ENCODE data around the gene BAZ1A. TPM values are rescaled to one million over a fixed set of nuclear protein-coding genes. Genes with fewer than 3 reads are reported as not detected.

The BAZ1A gene
- total RNA-seq, 1 experiment from 2014 or later = 27.2 TPM

GRCh38 chr14:34835312-34835711, 39.8 kb downstream of the BAZ1A start:
- in situ Hi-C loops (cut with HindIII; ENCODE audit: low pct_unique_long_range_greater_than_20kb, low sequenced_read_pairs) (no loop called here), intact Hi-C loops (cut with micrococcal nuclease; ENCODE audit: unreplicated experiment) (no loop called here)
- Histone ChIP-seq H3K36me3 (ENCODE audit: control insufficient read depth, insufficient read depth, low read length) (no peaks in the 10 kb centered on the region), H3K9me3 (ENCODE audit: control insufficient read depth, insufficient read depth, low read depth, low read length) (no peaks in the 10 kb centered on the region), H3K4me3 (ENCODE audit: low read depth in 2 of 2, low read length in 2 of 2) (no peak overlapping the region), H3K27me3 (ENCODE audit: control insufficient read depth, insufficient read depth, low read length) (no peaks in the 10 kb centered on the region), H3K4me1 (ENCODE audit: control insufficient read depth, insufficient read depth, low read length) (peaks cover 6% of the 10 kb centered on the region; the same call in 1 of the 2 replicates), H3K27ac (ENCODE audit: low read length) (no peak overlapping the region)
- ATAC-seq (no peak), DNase-seq (ENCODE audit: low read depth, low spot score) (no peak)
- BruUV-seq (replicated peaks) = no TSS peak
- TF ChIP-seq POLR2AphosphoS5 (IDR thresholded peaks at IDR 0.05; ENCODE audit: low read depth, low read length) (no peak), REST (IDR thresholded peaks at IDR 0.05; ENCODE audit: insufficient read depth in 1 of 2, low read depth in 2 of 2, low read length in 1 of 2) (no peak), SIN3A (IDR thresholded peaks at IDR 0.05; ENCODE audit: borderline replicate concordance, insufficient read depth, low read depth, low read length) (no peak), TCF7L2 (IDR thresholded peaks at IDR 0.05; ENCODE audit: low read depth, low read length) (no peak)
- TF ChIP-seq, protein P1, sequence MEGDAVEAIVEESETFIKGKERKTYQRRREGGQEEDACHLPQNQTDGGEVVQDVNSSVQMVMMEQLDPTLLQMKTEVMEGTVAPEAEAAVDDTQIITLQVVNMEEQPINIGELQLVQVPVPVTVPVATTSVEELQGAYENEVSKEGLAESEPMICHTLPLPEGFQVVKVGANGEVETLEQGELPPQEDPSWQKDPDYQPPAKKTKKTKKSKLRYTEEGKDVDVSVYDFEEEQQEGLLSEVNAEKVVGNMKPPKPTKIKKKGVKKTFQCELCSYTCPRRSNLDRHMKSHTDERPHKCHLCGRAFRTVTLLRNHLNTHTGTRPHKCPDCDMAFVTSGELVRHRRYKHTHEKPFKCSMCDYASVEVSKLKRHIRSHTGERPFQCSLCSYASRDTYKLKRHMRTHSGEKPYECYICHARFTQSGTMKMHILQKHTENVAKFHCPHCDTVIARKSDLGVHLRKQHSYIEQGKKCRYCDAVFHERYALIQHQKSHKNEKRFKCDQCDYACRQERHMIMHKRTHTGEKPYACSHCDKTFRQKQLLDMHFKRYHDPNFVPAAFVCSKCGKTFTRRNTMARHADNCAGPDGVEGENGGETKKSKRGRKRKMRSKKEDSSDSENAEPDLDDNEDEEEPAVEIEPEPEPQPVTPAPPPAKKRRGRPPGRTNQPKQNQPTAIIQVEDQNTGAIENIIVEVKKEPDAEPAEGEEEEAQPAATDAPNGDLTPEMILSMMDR (IDR thresholded peaks at IDR 0.05) = no peak
- POLR2A ChIA-PET = no interaction called here
- CTCF ChIA-PET = no interaction called here

- no peak overlapping the region for H3K4me3 ChIP-seq (ENCODE audit: low read depth in 2 of 2, low read length in 2 of 2)
- in situ Hi-C loops (cut with HindIII; ENCODE audit: low pct_unique_long_range_greater_than_20kb, low sequenced_read_pairs) (no loop called here), intact Hi-C loops (cut with micrococcal nuclease; ENCODE audit: unreplicated experiment) (no loop called here)
- peaks cover 6% of the 10 kb centered on the region; the same call in 1 of the 2 replicates for H3K4me1 ChIP-seq (ENCODE audit: control insufficient read depth, insufficient read depth, low read length)
- BruUV-seq (replicated peaks) = no TSS peak
- H3K36me3 ChIP-seq (ENCODE audit: control insufficient read depth, insufficient read depth, low read length) = no peaks in the 10 kb centered on the region
- H3K9me3 ChIP-seq (ENCODE audit: control insufficient read depth, insufficient read depth, low read depth, low read length) = no peaks in the 10 kb centered on the region
- CTCF ChIA-PET = interaction anchor here (0.6 kb wide), 1 partner anchor 232 kb away, joined by 6 read pairs; no protein-coding TSS in a partner anchor
- H3K27ac ChIP-seq (ENCODE audit: low read length) = no peak overlapping the region
- DNase-seq (ENCODE audit: low read depth, low spot score) (no peak), ATAC-seq (no peak)
- no peaks in the 10 kb centered on the region for H3K27me3 ChIP-seq (ENCODE audit: control insufficient read depth, insufficient read depth, low read length)
- POLR2A ChIA-PET = no interaction called here
- TF ChIP-seq TCF7L2 (IDR thresholded peaks at IDR 0.05; ENCODE audit: low read depth, low read length) (no peak), REST (IDR thresholded peaks at IDR 0.05; ENCODE audit: insufficient read depth in 1 of 2, low read depth in 2 of 2, low read length in 1 of 2) (no peak), POLR2AphosphoS5 (IDR thresholded peaks at IDR 0.05; ENCODE audit: low read depth, low read length) (no peak), SIN3A (IDR thresholded peaks at IDR 0.05; ENCODE audit: borderline replicate concordance, insufficient read depth, low read depth, low read length) (no peak)
- TF ChIP-seq, protein P1 (IDR thresholded peaks at IDR 0.05) = no peak
Observed at GRCh38 chr14:34833549-34834523, 41.3 kb downstream of the BAZ1A start.

Measured in Panc1 (cell line).